ENCODE measurements around the gene IL31. TPM values are rescaled to one million over a fixed set of nuclear protein-coding genes. Genes with fewer than 3 reads are reported as not detected.

IL31 gene
- total and polyA plus RNA-seq, 2 donors (not counting 3 experiments of a cell fraction or from before 2014, with no cell fraction given), result not detected

- H4K20me1 ChIP-seq (replicated peaks; ENCODE audit: control insufficient read depth, extremely low read depth, insufficient read depth, low read length), result no peaks in the 10 kb centered on the region
- H2AFZ ChIP-seq (ENCODE audit: low read depth, low read length), result no peak overlapping the region
- intact Hi-C loops (cut with micrococcal nuclease), result no loop called here
- no peak overlapping the region for H3K27ac ChIP-seq (ENCODE audit: insufficient read depth, low read depth, low read length)
- no peak for FAIRE-seq
- no peak overlapping the region for H3K9ac ChIP-seq (replicated peaks; ENCODE audit: extremely low read depth, insufficient read depth, low read length)
- no peaks in the 10 kb centered on the region for H3K79me2 ChIP-seq (ENCODE audit: control insufficient read depth, insufficient read depth, low read length)
- H3K36me3 ChIP-seq (ENCODE audit: control insufficient read depth in 2 of 2, extremely low read depth in 1 of 2, insufficient read depth in 2 of 2, low read length in 2 of 2), result no peaks in the 10 kb centered on the region
- H3K4me1 ChIP-seq (ENCODE audit: control insufficient read depth, extremely low read depth, insufficient read depth, low read length), result no peaks in the 10 kb centered on the region
- no peak for TF ChIP-seq FOS (IDR thresholded peaks at IDR 0.05; ENCODE audit: borderline replicate concordance, insufficient read depth, low read length)
- no peak for TF ChIP-seq MYC (IDR thresholded peaks at IDR 0.05; ENCODE audit: low read depth, low read length)
- no peak for TF ChIP-seq EZH2 (IDR thresholded peaks at IDR 0.05; ENCODE audit: borderline replicate concordance, low read depth, low read length, severe bottlenecking)
- TF ChIP-seq MAX (IDR thresholded peaks at IDR 0.05; ENCODE audit: insufficient read depth, insufficient read length), result no peak
- POLR2A ChIA-PET, result no interaction called here
- DNase-seq (ENCODE audit: low read depth, low spot score), result no peak
- CTCF ChIA-PET, result interaction anchor here (0.8 kb wide), 1 partner anchor 18 kb away, joined by 4 read pairs; no protein-coding TSS in a partner anchor
- no peaks in the 10 kb centered on the region for H3K9me1 ChIP-seq (replicated peaks; ENCODE audit: control insufficient read depth, extremely low read depth, insufficient read depth, low read length)
- H3K9me3 ChIP-seq (replicated peaks; ENCODE audit: control insufficient read depth, insufficient read depth, low read length), result no peaks in the 10 kb centered on the region
- dilution Hi-C loops (cut with MboI; ENCODE audit: extremely low pct_ligation_motif_present, low sequenced_read_pairs), result no loop called here
- BruUV-seq (replicated peaks), result no TSS peak
- peaks cover 0 to 3% of the 10 kb centered on the region in 2 experiments for H3K27me3 ChIP-seq (ENCODE audit: control insufficient read depth in 2 of 2, insufficient read depth in 2 of 2, low read length in 2 of 2)
- no peak overlapping the region for H3K4me2 ChIP-seq (ENCODE audit: insufficient read depth, low read length)
- no peak overlapping the region for H3K4me3 ChIP-seq (replicated peaks in 1 of 3; ENCODE audit: insufficient read depth in 1 of 3, low read depth in 1 of 3, low read length in 3 of 3)
Observed at GRCh38 chr12:122172262-122172939, 1.6 kb downstream of the IL31 start.

GRCh38 chr12:122171399-122171798 is 2.6 kb downstream of the IL31 start:
- Histone ChIP-seq H3K27ac (ENCODE audit: insufficient read depth, low read depth, low read length) (no peak overlapping the region), H3K4me3 (replicated peaks in 1 of 3; ENCODE audit: insufficient read depth in 1 of 3, low read depth in 1 of 3, low read length in 3 of 3) (no peak overlapping the region), H2AFZ (ENCODE audit: low read depth, low read length) (no peak overlapping the region), H3K79me2 (ENCODE audit: control insufficient read depth, insufficient read depth, low read length) (no peaks in the 10 kb centered on the region), H3K9me1 (replicated peaks; ENCODE audit: control insufficient read depth, extremely low read depth, insufficient read depth, low read length) (no peaks in the 10 kb centered on the region), H3K9ac (replicated peaks; ENCODE audit: extremely low read depth, insufficient read depth, low read length) (no peak overlapping the region), H3K4me1 (ENCODE audit: control insufficient read depth, extremely low read depth, insufficient read depth, low read length) (no peaks in the 10 kb centered on the region), H3K36me3 (ENCODE audit: control insufficient read depth in 2 of 2, extremely low read depth in 1 of 2, insufficient read depth in 2 of 2, low read length in 2 of 2) (no peaks in the 10 kb centered on the region), H3K27me3 (ENCODE audit: control insufficient read depth in 2 of 2, insufficient read depth in 2 of 2, low read length in 2 of 2) (peaks cover 0 to 3% of the 10 kb centered on the region in 2 experiments), H4K20me1 (replicated peaks; ENCODE audit: control insufficient read depth, extremely low read depth, insufficient read depth, low read length) (no peaks in the 10 kb centered on the region), H3K9me3 (replicated peaks; ENCODE audit: control insufficient read depth, insufficient read depth, low read length) (no peaks in the 10 kb centered on the region), H3K4me2 (ENCODE audit: insufficient read depth, low read length) (no peak overlapping the region)
- TF ChIP-seq FOS (IDR thresholded peaks at IDR 0.05; ENCODE audit: borderline replicate concordance, insufficient read depth, low read length), result no peak
- TF ChIP-seq POLR2A (IDR thresholded peaks at IDR 0.05; ENCODE audit: low read depth, low read length), result no peak
- no peak for TF ChIP-seq EZH2 (IDR thresholded peaks at IDR 0.05; ENCODE audit: borderline replicate concordance, low read depth, low read length, severe bottlenecking)
- no TSS peak for BruUV-seq (replicated peaks)
- CTCF ChIA-PET, result interaction anchor here (0.6 kb wide), 1 partner anchor 19 kb away, joined by 3 read pairs; no protein-coding TSS in a partner anchor
- FAIRE-seq (no peak), DNase-seq (ENCODE audit: low read depth, low spot score) (no peak)
- intact Hi-C loops (cut with micrococcal nuclease) (no loop called here), dilution Hi-C loops (cut with MboI; ENCODE audit: extremely low pct_ligation_motif_present, low sequenced_read_pairs) (no loop called here)
- POLR2A ChIA-PET, result no interaction called here

Measured in endothelial cell of umbilical vein (primary cell).